Activated CD4-positive, alpha-beta T cell treated with anti-CD3 and anti-CD28 coated beads, Interleukin-2, Interleukin-4, amounts not matched to agents 100 ng/mL and 50 ng/mL, durations not matched to agents 16 hours and 8 hours (primary cell): Measurements from ENCODE around the gene IGFL4.

Experiments used
- DNase-seq: peaks from one replicate; pipeline ENCODE4 v3.0.0-alpha.2; 2020; ENCODE audit warnings: low spot score

Gene IGFL4

DNA sequence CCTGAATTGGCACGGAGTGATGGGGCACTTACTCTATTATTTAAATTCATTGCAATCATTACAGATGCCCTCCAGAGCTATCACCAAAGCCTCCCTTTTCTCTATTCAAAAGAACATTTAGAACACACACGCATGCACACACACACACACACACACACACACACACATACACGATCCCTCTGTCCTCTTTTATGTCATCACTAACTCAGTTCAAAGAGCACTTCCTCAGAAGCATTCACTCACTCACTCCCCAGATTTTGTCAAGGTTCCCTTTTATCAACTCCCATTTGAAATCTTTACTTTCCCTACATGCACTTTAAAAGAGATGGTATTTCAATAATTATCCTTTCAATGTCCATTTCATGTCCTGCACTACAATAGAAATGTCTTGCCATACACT is 22.4 kb upstream of the IGFL4 start:
- no peak for DNase-seq

- DNase-seq, result no peak
These were observed 19.2 kb upstream of the IGFL4 start for GRCh38 chr19:46060012-46060411.

- no peak for DNase-seq
These were observed 18.0 kb upstream of the IGFL4 start for GRCh38 chr19:46058778-46059177.

DNA sequence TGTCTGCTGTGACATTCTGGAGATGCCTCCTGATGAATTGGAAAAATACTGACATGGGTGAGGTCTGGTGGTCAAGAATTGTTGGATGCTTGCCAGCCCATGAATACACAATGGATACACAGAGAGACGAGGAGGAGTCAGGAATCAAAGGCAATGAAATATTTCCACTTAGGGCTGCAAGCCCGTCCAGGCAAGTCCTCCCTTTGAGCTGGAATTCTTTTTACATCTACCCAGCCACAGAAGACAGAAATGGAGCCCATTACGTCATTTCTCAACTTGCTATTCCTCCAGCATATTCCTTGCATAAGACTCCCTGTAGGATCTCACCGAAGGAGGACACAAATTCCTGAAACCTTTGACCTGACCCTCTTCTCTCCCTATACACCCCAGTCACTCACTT is 15.7 kb upstream of the IGFL4 start:
- DNase-seq, result no peak

DNA sequence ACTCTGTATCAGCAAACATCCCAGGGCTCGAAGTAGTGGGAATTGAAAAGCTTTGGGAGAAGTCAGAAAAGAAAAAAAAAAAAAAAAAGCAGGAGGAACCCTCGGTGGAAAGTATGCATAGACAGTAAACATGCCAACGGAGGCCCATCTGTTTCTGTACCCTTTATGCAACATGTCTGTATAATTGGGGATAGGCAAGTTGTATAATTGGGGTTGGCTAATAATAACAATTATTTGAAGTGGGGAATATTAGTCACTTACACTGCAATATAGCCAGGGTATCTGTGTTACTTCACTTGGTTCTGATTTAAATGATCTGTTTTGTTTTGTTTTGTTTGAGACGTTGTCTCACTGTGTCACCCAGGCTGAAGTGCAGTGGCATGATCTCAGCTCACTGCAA is 12.1 kb upstream of the IGFL4 start:
- no peak for DNase-seq

- no peak for DNase-seq
These were observed 8.8 kb upstream of the IGFL4 start for GRCh38 chr19:46049597-46049996.

DNA sequence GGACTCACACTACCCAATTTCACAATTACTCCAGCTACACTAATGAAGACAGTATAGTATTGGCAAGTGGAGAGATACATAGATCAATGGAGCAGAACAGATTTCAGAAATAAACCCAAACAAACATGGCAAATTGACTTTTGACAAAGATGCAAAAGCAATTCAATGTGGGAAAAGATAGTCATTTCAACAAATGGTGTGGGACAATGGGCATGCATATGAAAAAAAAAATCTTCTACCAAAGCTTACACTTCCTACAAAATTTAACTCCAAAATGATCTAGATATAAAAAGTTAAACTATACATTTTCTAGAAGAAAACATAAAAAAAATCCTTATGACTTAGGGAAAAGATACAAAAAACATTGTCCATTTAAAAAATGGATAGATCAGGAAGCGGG is 2.7 kb upstream of the IGFL4 start:
- DNase-seq, result no peak

GRCh38 chr19:46042252-46042883 is 1.6 kb upstream of the IGFL4 start:
- no peak for DNase-seq

GRCh38 chr19:46040125-46040524 is 677 bp downstream of the IGFL4 start:
- DNase-seq, result no peak

DNA sequence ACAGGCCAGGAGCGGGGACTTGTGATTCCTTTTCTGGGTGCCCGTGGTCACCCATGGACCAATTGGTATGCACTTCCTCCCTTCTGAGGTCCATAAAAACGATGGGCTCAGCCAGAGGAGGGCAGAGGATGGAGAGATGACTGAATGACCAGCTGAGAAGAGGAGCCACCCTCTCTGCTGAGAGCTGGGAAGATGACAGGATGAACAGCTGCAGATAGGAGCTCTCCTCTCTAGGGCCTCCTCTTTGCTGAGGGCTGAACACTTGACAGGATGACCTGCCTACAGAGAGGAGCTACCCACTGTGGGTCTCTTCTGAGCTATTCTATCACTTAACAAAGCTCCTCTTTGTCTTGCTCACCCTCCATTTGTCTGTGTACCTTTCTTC is 4.1 kb downstream of the IGFL4 start:
- no peak for DNase-seq

- DNase-seq, result no peak
These were observed 4.6 kb downstream of the IGFL4 start for GRCh38 chr19:46035986-46036743.

DNA sequence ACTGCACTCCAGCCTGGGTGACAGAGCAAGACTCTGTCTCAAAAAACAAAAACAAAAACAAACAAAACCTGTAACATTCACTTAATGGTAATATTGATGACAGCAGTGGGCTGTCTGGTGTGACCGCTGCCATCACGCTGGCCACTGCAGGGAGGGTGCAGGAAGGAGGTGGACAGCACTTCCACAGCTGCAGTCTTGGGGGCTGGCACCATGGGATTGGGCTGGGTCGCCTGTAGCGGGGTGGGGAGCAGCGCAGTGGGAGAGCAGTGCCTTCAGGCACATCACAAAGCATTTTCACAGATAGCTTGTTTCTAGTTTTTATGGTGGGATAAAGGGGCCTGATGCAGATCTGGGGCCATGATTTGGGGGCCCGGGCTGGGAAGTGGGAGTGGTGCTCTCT is 5.3 kb downstream of the IGFL4 start:
- DNase-seq, result no peak

DNA sequence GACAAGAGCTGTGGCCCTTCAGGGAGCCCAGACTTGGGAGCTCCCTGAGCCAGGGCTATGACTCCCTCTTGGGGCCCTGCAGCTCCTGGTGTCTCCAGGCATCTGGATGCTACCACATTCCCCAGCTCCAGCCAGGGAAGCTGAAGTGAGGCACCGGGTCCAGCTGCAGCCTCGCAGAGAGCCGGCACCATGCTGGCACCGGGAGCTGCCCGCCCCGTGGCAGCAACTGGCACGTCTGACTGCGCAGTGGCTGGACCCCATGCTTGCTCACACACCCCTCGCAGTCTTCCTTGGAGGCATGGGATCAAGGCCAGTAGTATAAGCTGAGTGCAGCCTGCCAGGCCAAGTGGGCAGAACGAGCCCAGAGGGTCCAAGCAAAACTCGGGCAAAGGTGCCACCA is 7.4 kb downstream of the IGFL4 start:
- DNase-seq, result no peak

GRCh38 chr19:46032597-46033025 is 8.2 kb downstream of the IGFL4 start:
- DNase-seq, result no peak

DNA sequence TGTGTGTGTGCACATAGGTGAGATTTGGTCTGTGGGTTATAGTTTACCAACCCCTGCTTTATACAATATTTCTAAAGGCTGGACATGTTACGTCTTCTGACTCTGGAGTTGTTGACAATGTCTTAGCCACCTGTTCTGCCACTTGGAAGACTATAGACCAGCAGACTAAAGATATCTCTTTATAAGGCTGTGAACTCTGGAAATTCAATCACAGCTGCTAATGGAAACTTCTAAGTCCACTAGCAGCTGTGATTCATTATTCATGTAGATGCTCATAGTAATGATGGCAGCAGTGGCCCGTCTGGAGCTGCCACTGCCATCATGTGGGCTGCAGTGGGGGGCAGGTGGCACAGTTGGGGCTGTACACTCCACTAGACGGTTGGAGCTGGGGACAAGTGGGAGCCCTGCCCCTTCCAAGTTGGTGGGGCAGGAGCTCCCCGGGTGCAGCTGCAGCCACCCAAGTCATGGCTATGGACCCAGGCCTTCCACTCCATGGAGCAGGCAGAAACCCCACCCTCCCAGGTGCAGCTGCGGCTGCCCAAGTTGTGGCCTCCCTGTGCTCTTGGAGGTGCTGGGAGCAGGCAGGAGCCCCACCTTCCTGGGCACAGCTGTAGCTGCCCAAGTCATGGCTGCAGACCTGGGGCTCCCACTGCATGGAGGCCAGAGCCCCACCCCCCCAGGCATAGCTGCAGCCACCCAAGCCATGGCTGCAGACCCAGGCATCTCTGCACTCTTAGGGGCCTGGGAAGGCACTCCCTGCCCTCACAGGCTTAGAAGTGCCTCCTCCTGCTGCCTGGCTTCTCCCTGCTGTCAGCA is 8.8 kb downstream of the IGFL4 start:
- no peak for DNase-seq

- DNase-seq, result no peak
These were observed 9.8 kb downstream of the IGFL4 start for GRCh38 chr19:46030812-46031550.

- DNase-seq, result no peak
These were observed 15.0 kb downstream of the IGFL4 start for GRCh38 chr19:46025835-46026234.

DNA sequence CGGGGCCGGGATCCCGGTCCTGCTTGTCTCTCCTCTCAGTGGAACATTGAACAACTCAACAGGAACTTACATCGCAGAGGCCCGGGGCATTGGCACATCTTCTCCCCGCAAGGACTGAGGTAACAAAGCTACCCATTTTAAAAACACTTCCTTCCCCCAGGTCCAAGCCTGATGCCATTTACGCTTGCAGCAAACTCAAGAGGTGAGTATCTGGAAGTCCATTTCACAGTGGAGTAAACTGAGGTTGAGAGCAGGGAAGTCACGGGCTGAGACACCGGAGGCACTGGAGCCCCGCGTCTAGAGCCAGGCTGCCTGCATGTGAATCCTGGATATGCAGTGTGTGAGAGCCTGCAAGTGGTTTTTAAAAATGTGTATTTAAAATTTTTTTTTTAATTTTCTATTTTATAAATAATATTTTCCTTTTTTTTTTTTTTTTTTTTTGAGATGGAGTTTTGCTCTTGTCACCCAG is 17.5 kb downstream of the IGFL4 start:
- DNase-seq, result no peak

- no peak for DNase-seq
These were observed 18.1 kb downstream of the IGFL4 start, which contains the start of gene PGLYRP1 for GRCh38 chr19:46022431-46023310. PGLYRP1 (minus strand) TSS chr19:46023053; CDS start chr19:46023021, 32 bp downstream.

- no peak for DNase-seq
These were observed 18.8 kb downstream of the IGFL4 start for GRCh38 chr19:46022061-46022430.

- no peak for DNase-seq
These were observed 19.2 kb downstream of the IGFL4 start for GRCh38 chr19:46021531-46022041.
